NCI-H1105 (cell line): ENCODE data around the gene FSCN2.

ENCODE experiments used
- DNase-seq: peaks from one replicate; lab custom pipeline; 2025; lab: John Stamatoyannopoulos, UW

Gene FSCN2

DNA sequence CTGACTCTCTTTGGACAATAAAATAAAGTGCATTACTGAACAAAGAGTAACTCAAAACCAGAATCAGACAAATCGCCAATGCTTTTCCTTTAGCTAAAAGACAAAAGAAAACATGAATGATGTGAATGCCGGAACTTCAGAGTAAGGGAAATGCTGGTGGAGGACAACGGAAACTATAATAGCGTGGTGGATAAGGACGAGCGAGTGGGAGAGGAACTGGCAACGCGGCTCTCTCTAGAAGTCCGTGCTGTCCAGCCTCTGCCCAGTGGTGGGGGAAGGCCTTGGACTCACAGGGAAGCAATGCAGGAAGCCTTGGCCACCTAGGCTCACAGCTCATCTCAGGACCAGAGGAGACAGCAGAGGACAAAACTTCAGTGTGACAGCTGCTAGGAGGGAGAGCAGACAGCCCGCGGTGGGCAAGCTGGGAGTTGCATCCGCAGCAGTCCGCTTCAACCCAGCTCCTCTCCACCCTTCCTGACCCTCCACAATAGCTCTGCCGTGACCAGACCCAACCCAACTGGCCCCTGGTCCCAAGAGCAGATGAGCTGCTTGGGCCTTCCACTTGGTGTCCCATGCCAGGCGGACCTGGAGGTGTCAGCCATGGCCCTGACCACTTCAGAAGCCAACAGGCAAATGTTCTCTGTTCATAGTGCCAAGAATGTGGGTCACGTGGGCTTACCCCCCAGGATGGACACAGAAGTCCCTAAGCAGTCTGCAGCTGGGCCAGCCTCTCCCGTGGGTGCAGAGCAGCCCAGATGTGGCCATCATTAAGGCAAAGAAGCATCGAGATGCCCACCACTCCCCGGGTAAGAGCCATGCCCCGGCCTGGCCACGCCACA, 29.3 kb downstream of the FSCN2 start:
- no peak for DNase-seq

DNA sequence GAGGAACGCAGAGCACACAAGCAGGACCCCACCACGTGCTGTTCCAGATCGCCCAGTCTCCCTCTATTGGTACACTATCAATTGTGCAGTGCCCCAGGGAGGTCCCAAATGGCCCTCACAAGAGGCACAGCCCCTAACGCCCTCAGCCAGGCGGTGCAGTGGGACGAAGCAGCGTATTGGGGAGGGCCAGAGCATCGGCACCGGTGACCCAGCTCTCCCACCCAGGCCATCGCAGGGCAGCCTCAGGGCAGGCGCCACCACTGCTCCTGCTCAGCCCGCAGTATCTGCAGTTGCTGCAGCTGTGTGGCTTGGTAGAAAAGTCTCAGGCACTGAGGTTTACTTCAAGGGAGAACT, 29.9 kb downstream of the FSCN2 start:
- no peak for DNase-seq

DNA sequence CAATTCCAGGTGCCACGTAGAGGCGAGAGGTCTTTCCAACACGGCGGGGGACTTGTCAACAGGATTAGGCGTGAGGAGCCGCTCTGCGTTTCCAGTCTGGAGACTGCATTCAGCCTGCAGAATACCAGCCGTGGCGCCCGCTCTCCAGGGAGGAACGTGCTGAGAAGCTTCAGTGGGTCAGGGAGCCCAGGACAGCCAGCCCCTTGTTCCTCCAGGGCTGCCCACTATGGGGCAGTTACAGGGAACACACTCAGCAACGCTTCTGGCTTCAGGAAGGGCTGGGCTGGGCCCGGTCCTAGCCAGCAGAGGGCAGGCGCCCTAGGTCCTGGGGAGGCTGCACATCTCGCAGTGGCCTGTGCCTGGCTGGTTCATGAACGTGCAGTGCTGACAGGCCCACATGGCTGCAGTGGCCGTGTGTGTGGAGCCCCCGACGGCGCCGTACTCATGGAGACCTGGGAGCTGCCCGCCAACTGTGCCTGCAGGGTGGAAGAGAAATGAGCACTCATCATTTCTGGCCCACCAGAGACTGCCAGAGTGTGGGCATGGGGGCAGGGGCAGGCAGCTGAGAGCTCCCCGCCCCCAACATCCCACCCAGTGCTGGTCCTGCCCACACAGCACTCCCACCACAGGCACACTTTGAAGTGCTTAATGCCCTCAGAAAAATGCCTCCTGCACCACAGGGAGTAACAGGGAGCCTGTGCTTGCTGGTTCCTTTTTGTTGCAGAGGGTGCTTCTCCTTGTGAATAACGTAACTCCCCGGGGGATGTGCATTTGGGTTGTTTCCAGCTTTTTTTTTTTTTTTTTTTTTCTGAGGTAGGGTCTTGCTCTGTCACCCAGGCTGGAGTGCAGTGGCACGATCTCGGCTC, 31.0 kb downstream of the FSCN2 start:
- DNase-seq = no peak

DNA sequence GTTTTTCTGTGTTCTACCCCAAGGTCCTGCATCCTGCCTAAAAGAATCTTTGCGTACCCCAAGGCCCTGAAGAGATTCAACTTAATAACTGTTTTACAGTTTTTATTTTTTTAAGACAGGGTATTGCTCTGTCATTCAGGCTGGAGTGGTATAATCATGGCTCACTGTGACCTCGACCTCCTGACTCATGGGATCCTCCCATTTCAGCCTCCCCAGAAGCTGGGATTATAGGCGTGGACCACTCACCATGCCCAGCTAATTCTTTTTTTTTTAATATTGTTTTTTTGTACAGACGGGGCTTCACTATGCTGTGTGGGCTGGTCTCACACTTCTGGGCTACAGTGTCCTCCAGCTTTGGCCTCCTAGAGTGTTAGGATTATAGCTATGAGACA, 33.3 kb downstream of the FSCN2 start:
- DNase-seq = no peak

DNA sequence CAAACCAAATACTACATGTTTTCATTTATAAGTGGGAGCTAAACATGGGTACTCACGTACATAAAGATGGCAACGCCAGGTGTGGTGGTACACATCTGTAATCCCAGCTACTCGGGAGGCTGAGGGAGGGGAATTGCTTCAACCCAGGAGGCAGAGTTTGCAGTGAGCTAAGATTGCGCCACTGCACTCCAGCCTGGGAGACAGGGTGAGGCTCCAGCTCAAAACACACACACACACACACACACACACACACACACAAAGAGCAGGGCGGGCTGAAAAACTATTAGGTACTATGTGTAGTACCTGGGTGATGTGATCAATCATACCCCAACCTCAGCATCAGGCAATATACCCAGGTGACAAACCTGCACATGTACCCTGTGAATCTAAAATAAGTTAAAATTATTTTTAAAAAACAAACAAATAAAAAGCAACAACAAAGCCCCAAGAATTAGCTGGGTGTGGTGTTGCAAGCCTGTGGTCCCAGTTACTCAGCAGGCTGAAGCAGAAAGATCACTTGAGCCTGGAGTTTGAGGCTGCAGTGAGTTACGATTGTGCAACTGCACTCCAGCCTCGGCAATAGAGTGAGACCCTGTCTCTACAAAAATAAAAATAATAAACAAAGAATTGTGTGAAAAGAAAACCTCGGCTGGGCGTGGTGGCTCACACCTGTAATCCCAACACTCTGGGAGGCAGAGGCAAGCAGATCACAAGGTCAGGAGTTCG, 35.8 kb downstream of the FSCN2 start:
- no peak for DNase-seq

DNA sequence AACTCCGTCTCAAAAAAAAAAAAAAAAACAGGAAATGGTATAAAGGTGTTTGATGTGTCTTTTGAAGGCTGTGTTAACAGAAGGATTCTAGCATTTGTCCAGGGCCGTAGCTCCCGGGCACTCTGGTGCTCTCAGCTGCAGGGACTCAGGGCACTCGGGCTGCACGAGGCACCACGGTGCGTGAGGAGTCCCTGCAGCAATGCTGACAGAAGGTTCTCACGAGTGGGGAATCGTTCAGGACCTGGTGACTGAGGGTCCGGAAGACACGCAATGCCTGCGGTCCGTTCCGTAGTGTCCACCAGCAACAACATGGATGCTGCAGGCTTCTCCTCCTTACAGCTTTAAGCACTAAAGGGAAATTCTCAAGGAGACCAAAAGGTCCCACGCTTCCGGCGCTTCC, 36.6 kb downstream of the FSCN2 start:
- no peak for DNase-seq

DNA sequence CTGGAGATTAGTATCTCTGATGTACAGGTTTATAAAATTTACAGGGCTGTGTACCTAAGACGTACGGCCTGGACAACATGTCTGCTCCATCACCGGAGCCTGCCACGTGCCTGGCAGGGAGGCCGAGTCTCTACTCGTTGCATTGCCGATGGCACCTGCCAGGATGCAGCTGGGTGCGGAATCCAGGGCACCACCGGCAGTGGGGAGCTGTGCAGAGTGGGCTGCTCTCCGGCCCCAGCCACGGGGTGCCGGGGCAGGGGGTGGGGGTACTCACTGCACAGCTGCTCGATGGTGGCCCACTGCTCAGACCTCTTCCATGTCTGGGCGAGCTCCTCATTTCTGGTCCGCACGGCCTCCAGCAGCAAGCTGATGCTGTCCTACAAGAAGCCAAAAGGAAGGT, 37.1 kb downstream of the FSCN2 start:
- no peak for DNase-seq

DNA sequence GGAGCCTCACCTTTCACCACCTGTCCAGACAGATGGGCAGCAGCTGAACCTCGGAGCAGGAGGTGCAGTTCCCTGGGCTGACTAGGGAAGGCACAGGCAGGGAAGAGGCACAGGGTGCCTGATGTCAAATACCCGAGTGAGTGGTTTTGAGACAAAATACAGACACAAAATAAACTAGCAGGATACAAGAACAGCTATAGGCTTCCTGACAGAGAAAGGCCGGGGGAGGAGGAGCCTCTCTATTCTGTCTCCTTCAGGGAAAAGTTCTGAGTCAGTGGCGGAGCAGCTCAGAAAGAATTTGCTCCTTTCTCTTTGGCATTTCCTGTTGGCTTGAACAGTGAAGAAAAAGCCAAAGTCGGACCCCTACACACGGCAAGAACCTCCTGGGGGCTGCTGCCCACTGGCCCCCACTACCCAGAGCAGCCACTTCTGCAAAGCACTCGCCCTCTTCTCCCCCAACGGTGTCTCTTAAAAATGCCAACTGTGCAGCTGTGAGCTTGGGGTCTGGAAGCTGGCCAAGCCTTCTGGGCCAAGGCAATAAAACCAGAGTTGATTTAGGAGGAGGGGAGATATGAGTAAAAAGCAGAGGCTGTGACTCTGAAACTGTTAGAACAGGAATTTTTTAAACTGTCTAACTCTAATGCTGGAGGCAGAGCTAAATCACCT, 38.4 kb downstream of the FSCN2 start:
- DNase-seq = peak; percentile 82

DNA sequence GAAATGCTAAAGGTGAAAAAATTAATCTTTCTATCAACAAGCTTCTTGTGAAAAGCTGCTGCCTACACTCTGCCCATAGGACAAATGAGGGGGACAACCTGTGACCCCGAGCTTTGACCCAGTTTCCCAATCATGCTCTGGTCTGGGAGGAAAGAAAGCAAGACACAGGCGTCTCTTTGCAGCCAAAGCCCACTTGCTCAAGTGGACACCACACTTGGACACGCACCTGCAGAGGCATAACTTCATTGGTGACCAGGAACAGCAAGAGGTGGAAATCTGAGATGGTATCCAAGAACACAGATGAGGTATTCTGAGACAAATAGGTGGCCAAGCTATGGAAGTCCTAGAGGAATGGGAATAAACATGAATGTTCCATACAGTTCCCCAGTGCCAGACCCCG, 39.0 kb downstream of the FSCN2 start:
- no peak for DNase-seq

DNA sequence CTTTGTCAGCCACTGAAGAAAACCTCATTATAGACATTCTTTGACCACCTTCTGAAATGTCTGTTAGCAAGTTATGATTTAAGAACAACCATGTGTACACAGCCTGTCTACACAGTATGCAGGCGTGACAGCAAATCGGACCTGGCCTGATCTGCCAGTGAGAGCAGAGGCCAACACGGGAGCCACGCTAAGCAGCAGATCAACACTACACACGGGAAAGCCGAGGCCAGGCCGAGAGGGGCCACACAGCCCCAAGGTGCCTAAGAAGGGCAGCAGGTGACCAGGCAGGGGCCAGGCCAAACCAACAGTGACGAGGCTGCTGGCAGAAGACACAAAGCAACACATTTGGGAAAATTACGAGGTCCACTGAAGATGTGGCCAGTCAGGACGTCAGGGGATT, 40.2 kb downstream of the FSCN2 start:
- DNase-seq = no peak

DNA sequence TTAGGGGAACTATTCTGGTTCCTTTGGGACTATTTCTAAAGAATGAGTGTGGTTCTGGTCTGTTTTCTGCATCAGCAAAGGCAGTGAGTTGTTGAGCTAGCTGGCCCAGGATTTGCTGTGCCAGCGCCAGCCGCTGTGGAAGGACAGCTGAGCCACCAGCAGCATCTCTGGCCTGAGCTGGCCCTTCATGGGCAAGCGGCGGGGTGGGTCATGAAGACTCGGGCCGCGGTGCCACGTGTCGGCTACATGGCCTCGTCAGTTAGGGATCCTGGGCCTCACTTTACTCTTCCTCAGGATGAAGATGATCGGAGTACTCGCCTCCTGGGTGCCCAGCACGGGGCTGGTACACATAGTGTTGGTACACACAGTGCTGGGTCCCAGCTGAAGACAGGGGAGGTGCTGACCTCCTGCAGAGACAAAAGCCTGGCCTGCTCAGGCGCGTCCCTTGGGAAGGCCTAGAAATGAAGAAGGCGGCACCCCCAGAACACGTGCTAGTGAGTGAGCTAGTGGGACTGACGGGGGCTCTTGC, 41.9 kb downstream of the FSCN2 start:
- DNase-seq = no peak

DNA sequence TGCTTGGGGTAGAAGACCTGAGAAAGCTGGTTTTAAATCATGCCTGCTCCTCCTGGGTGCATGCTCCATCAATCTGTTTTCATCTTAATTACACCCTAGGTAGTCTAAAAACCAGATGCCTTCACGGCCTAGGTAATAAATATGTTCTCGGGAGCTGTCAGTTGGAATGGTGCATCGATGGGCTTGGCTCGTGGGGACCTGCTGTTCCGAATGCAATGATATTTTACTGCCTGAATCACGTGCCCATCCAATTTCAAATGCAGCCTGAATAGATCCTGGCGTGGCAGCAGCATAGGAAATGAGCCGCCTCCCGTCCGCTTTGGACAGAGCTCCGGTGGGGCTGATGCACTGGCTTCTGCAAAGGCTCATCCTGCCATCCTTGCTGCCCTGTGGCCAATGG, 42.8 kb downstream of the FSCN2 start:
- DNase-seq = no peak

DNA sequence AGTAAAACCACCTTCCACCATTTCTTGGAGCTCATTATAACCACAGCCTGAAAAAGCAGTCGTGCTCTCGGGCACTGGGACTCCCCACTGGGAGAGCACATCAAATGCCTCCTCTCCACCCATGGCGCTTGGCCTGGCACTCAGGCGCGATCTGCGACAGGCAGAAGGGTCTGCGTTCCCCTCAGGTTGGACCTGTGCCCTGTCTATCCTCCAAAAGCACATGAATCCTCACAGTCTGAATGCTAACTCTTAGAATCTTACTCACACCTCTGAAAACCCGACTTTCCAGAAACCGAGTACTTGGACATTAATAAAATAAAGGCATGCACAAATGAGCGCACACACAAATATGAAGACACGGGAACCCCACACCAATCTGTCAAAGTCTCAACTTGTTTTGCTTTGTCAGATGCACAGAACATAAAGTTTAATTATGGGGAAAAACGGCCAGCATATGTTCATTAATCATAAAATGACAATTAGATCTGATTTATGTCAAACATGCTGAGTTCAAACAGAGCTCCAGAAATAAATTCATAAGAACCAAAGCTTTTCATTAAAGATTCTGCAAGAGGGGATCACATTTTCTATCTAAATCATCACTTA, 44.5 kb downstream of the FSCN2 start:
- DNase-seq = no peak

DNA sequence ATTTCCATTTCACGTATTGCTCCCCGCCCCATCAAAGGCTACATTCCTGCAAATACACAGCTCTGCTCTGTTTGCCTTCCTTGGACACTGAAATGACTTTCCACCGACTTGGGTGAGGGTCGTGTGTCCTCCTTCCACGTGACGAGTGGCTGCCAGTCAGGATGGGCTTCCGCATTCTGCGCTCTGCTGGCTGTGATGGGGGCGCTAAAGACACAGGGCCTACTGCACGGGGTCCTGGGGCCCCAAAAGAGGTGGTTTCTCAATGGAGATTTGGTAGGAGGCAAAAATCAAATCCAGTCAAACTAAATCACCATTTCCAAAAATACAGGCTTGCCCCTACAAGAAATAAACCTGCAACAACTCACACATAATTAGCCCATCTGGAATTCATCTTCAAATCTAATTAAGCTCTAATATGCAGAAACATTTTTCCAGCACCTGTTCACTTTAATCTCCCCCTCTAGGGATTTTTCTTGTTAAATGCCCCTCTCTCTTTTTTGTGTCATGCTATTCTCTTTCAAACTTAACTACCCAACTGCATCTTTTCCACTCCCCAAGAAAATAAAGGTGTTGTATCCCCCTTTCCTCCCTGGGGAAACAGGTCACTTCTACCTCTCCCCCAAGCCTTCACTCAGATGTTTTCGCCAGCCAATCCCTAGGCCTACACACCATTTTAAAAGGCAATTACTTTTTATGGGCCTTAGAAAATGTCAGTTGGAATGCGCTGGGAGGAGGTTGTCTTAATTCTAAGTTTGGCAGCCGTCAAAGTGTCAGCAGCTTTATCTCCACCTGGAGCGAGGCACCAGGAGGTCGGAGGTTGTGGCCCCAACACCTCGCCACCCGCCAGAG, 45.8 kb downstream of the FSCN2 start:
- DNase-seq = no peak

DNA sequence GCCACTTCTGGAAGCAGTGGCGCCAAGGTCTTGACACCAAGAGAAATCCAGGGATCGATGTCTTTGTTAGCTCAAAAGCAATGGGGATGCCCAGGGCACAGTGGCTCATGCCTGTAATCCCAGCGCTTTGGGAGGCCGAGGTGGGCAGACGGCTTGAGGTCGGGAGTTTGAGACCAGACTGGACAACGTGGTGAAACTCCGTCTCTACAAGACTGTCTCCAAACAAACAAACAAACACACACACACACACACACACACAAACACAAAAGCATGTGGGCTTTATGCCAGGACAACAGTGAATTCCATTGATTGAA, 46.4 kb downstream of the FSCN2 start:
- no peak for DNase-seq

DNA sequence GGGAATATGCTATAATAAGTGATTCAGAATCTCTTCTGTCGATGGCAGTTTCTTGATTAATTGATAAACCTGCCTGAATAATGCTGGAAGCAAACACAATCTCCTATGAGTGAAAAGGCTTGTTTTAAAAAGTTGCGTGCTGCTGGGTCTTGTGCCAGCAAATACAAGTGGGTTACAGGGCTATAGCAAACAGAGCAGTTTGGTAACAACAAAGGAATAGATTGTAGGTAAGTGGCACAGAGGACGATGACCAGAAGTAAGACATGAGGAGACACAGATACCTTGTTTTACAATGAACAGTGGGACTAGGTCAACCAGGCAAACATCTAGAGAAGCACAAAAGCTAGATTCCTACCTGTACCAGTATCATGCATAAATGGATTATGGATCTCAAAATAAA, 47.7 kb downstream of the FSCN2 start:
- no peak for DNase-seq

DNA sequence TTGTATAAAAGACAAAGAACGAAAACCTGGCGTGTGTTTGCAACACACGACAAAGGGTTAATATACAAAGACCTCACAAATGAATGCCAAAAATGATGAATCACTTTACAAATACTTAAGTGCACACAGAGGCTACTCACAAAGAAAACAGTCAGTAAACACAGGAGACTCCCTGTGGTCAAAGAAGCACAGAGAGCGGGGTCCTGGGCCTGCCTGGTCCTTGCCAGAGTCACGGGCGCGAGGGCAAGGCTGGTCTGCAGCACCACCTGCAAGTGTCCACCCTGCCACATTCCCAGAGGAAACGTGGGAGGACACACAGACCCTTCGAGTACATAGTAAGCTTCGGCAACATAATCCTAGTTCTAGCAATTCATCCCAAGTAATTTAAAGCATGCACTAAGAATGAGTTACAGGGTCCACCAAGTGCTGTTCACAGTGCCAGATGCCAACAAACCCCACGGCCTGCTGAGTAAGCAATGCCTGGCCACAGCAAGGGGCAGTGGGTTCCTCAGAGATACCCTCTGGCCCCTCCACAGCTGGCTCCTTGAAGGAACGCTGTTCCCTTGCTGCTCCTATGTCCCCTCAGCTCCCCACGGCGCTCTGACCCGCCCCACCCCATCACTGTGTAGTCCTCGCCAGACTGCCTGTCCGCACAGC, 48.6 kb downstream of the FSCN2 start:
- no peak for DNase-seq

DNA sequence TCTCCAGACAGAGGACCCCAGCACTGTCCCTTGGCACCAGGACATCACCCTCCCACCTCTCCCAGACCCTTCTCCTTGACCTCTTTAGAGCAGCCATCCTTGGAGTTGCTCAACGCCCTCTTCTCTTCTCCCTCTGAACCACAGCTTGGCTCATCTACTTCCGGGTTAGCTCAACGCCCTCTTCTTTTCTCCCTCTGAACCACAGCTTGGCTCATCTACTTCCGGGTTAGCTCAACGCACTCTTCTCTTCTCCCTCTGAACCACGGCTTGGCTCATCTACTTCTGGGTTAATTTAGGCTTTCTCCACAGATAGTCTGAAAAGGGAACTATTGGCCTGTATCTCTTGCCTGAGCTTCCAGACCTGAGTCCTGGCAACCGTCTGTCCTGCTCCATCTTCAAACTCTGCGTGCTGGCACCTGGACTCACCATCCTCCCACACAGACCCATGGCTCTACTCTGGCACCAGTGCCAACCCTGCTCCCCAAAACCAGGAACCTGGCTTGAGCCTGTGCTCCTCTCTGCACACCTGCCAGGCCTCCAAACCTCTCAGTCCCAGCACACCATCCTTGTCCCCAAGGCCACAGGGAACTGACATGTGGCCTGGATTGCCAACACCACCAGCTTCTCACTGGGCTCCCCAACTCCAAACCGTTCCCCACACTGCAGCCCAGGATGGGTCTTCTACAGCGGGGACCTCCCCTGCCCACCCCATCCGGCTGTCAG, 49.3 kb downstream of the FSCN2 start:
- no peak for DNase-seq

DNA sequence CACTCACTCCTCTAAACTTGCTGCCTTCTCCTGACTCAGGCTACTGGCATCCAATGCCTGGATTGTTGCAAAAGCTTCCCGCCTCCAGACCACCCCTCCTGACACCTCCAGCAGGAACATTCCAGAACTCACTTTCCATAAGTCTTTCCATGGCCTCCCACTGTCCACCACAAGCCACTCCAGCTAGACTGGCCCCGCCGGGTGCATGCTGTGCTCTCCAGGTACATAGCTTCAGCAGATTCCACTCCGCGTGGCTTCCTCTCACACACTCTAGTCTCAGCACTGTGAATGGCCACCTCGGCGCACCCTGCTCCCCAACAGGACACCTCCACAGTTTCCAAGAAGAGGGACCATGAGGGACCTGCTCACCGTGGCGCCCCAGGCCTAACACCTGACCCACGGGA, 49.9 kb downstream of the FSCN2 start:
- no peak for DNase-seq
